ENCODE measurements around the gene CEBPZOS.

Gene CEBPZOS

DNA sequence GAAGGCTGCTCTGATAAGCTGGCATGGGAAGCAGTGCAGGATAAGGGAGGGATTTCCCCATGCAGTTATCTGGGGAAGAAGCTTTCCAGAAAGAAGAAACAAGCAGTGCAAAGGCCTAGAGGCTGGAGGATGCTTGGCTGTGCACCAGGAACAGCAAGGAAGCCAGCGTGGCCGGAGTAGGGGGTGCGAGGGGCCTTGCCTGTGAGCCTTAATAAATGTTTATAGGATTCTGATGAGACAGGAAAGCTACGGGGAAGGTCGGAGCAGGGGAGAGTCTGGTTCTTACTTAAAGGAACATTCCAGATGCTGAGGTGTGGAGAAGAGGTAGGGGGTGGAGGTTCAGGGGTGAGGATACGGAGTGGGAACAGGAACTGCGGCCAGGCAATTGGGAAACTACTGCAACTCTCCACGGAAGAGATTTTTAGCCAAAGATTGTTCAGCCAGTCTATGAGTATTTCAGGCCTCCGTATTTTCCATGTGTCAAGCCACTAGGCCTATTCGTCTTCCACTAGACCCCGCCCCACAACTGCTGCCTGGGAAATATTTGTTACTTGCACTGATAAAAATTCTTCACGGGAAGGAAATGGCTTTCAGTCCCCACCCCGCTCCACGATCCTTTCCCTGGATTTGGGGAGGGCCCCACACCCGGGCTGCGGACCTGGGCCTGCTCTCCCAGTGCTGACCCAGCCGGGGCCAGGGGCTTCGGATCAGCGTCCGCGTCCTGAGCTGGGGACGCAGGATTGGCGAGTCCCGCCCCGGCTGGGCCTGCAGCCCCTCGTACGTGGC lies 40.0 kb upstream of the CEBPZOS start (continued):
- TF ChIP-seq ZBTB44 (tag by site-specific recombination; IDR thresholded peaks at IDR 0.05) (no peak), ZNF600 (tag by site-specific recombination; IDR thresholded peaks at IDR 0.05) (0 out of 2 replicates have a peak, but pooled peaks have one; percentile 34), GLI2 (tag by site-specific recombination; IDR thresholded peaks at IDR 0.05; ENCODE audit: borderline replicate concordance, low read depth) (no peak), ZNF529 (tag by site-specific recombination; IDR thresholded peaks at IDR 0.05; ENCODE audit: insufficient replicate concordance) (no peak), ZNF692 (tag by site-specific recombination; IDR thresholded peaks at IDR 0.05) (peak; percentile 59), ZNF121 (tag by site-specific recombination; IDR thresholded peaks at IDR 0.05) (no peak), YY2 (tag by site-specific recombination; IDR thresholded peaks at IDR 0.05) (no peak), ZNF223 (tag by site-specific recombination; IDR thresholded peaks at IDR 0.05) (no peak), ZNF324 (tag by site-specific recombination; IDR thresholded peaks at IDR 0.05) (no peak), ZBTB11 (tag by site-specific recombination; conservative IDR thresholded peaks at IDR 0.05; ENCODE audit: low read depth) (no peak; the same call in 1 of the 2 replicates), ZNF341 (tag by site-specific recombination; IDR thresholded peaks at IDR 0.05; ENCODE audit: low read depth) (peak; percentile 51), ZNF548 (tag by site-specific recombination; IDR thresholded peaks at IDR 0.05) (no peak)
- TF ChIP-seq, protein P1, sequence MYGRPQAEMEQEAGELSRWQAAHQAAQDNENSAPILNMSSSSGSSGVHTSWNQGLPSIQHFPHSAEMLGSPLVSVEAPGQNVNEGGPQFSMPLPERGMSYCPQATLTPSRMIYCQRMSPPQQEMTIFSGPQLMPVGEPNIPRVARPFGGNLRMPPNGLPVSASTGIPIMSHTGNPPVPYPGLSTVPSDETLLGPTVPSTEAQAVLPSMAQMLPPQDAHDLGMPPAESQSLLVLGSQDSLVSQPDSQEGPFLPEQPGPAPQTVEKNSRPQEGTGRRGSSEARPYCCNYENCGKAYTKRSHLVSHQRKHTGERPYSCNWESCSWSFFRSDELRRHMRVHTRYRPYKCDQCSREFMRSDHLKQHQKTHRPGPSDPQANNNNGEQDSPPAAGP (tag by site-specific recombination; IDR thresholded peaks at IDR 0.05) = no peak
- TF ChIP-seq, protein P2, sequence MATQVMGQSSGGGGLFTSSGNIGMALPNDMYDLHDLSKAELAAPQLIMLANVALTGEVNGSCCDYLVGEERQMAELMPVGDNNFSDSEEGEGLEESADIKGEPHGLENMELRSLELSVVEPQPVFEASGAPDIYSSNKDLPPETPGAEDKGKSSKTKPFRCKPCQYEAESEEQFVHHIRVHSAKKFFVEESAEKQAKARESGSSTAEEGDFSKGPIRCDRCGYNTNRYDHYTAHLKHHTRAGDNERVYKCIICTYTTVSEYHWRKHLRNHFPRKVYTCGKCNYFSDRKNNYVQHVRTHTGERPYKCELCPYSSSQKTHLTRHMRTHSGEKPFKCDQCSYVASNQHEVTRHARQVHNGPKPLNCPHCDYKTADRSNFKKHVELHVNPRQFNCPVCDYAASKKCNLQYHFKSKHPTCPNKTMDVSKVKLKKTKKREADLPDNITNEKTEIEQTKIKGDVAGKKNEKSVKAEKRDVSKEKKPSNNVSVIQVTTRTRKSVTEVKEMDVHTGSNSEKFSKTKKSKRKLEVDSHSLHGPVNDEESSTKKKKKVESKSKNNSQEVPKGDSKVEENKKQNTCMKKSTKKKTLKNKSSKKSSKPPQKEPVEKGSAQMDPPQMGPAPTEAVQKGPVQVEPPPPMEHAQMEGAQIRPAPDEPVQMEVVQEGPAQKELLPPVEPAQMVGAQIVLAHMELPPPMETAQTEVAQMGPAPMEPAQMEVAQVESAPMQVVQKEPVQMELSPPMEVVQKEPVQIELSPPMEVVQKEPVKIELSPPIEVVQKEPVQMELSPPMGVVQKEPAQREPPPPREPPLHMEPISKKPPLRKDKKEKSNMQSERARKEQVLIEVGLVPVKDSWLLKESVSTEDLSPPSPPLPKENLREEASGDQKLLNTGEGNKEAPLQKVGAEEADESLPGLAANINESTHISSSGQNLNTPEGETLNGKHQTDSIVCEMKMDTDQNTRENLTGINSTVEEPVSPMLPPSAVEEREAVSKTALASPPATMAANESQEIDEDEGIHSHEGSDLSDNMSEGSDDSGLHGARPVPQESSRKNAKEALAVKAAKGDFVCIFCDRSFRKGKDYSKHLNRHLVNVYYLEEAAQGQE (tag by site-specific recombination; IDR thresholded peaks at IDR 0.05) = no peak

All from HEK293 (cell line).